ENCODE measurements around the gene TP63. TPM values are rescaled to one million over a fixed set of nuclear protein-coding genes. Genes with fewer than 3 reads are reported as not detected.

The TP63 gene
- total RNA-seq, 1 donor: 0.43 TPM

- no peak for DNase-seq (ENCODE audit: low read depth)
- H3K4me3 ChIP-seq (ENCODE audit: low read depth, low read length): no peak overlapping the region
- TF ChIP-seq CTCF (IDR thresholded peaks at IDR 0.05; ENCODE audit: insufficient read depth, low read depth, low read length): no peak
These were observed 309.9 kb downstream of the TP63 start for GRCh38 chr3:189941125-189941524.

GRCh38 chr3:189941679-189942078 lies 310.5 kb downstream of the TP63 start:
- H3K4me3 ChIP-seq (ENCODE audit: low read depth, low read length): no peak overlapping the region
- no peak for DNase-seq (ENCODE audit: low read depth)
- TF ChIP-seq CTCF (IDR thresholded peaks at IDR 0.05; ENCODE audit: insufficient read depth, low read depth, low read length): no peak

DNA sequence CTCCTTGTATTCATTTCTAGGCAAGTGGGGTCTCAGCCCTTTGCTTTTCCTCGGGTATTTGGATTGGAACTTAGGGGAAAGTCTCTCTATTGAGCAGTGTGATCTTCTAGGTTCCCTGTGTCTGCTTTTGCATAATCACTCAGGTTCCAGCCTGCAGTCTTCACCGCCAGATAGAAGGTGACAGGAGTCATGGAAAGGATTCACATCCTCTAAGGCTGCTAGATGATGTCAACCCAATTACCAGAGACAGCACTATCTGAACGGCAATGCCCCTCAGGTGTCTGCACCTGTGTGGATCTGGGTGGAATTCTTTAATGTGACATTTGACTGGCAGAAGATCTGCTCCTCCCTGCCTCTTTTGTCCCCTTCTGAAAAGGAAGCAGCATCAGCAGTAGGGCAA lies 311.8 kb downstream of the TP63 start:
- no peak for TF ChIP-seq CTCF (IDR thresholded peaks at IDR 0.05; ENCODE audit: insufficient read depth, low read depth, low read length)
- DNase-seq (ENCODE audit: low read depth): no peak

DNA sequence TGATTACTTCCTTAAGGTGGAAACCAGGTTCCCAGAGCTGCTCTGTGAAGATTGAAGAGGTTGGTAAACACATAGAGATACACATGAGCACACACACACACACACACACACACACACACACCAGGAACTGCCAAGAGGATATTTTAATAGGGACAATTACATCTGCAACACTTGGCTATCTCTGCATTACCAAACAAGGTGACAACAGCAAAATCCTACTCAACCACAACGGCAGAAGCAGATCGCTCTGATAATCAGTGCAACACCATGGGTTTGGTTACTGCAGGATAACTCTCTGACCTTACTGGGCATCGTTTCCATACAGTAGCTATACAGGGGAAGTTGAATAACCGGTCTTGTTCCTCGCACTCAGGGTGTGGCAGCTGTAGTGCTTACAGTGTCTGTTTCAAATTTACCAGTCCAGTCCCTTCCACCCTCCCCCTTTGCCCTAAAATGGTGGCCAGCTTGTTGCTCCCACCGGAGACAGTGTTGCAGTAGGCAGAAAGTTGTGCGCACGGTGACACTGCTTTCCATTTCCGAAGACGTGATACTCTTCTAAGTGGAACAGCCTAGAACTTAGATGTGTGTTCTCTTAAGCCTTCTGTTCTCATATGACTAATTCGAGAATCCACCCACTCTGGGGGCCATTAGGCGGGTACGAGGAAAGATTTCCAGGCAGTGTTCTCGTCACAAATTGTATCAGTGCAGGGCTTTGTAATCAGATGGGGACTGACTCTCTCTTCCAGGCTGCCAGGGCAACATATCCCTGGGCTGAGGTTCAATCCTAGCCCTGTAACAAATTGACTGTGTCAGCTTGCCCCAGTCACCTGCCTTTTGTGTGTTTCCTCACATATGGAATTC lies 313.3 kb downstream of the TP63 start:
- TF ChIP-seq CTCF (IDR thresholded peaks at IDR 0.05; ENCODE audit: insufficient read depth, low read depth, low read length): no peak
- H3K4me3 ChIP-seq (ENCODE audit: low read depth, low read length): no peak overlapping the region
- no peak for DNase-seq (ENCODE audit: low read depth)

More for the DNA sequence above, 311.8 kb downstream of the TP63 start:
- H3K4me3 ChIP-seq (ENCODE audit: low read depth, low read length): no peak overlapping the region

- no peak for TF ChIP-seq CTCF (IDR thresholded peaks at IDR 0.05; ENCODE audit: insufficient read depth, low read depth, low read length)
- DNase-seq (ENCODE audit: low read depth): no peak
- H3K4me3 ChIP-seq (ENCODE audit: low read depth, low read length): no peak overlapping the region
These were observed 314.9 kb downstream of the TP63 start for GRCh38 chr3:189945935-189946709.

Small RNA genes within 50 kb of the gene (small RNA-seq; reads per million reads assigned to genes)
- gene AC078809.1 (not detected), gene MIR944 (not detected)

Data from fibroblast of villous mesenchyme (primary cell).